GM12801 (cell line): ENCODE data around the gene SAT1.

Experiments used
- TF ChIP-seq, protein P1 (sequence below): IDR thresholded peaks from one replicate; pipeline ENCODE4 v1.5.1; 2011; ENCODE audit warnings: control low read depth; ENCODE audit not compliant: insufficient read length; ENCODE audit errors: extremely low read depth

Gene SAT1

DNA sequence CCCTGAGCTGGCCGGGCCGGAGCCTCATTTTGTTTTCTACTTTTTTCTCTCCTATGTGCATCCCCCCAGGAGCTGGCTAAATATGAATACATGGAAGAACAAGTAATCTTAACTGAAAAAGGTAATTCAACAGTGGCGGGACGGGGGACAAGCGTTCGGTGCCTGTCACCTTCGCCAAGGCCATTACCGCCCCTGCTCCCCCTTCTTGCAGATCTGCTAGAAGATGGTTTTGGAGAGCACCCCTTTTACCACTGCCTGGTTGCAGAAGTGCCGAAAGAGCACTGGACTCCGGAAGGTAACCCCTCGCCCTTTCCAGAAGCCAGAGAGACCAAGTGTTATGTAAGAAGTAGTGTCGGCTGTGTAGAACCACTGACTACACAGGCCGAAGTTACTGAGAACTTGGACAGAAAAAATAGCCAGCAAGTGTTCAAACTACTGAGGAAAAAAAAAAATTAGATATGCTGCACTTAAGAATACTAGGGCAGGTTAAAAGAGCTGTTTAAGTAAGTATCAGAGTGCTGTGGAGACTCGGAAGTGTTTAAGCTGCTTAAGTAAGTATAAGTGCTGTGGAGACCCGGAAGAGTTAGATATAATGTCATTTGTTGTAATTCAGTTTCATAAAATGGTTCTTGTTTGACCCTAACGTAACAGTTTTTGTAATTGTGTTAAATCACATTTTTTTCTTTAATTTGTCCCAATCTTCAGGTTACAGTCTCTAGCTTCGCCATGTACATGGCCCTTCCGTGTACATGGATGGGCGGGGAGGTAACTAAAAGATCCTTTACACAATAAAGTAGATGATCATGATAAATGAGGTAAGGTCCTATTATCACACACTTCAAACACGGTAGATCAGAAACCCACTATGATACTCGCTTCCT, 856 bp downstream of the SAT1 start:
- TF ChIP-seq, protein P1, sequence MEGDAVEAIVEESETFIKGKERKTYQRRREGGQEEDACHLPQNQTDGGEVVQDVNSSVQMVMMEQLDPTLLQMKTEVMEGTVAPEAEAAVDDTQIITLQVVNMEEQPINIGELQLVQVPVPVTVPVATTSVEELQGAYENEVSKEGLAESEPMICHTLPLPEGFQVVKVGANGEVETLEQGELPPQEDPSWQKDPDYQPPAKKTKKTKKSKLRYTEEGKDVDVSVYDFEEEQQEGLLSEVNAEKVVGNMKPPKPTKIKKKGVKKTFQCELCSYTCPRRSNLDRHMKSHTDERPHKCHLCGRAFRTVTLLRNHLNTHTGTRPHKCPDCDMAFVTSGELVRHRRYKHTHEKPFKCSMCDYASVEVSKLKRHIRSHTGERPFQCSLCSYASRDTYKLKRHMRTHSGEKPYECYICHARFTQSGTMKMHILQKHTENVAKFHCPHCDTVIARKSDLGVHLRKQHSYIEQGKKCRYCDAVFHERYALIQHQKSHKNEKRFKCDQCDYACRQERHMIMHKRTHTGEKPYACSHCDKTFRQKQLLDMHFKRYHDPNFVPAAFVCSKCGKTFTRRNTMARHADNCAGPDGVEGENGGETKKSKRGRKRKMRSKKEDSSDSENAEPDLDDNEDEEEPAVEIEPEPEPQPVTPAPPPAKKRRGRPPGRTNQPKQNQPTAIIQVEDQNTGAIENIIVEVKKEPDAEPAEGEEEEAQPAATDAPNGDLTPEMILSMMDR: no peak

DNA sequence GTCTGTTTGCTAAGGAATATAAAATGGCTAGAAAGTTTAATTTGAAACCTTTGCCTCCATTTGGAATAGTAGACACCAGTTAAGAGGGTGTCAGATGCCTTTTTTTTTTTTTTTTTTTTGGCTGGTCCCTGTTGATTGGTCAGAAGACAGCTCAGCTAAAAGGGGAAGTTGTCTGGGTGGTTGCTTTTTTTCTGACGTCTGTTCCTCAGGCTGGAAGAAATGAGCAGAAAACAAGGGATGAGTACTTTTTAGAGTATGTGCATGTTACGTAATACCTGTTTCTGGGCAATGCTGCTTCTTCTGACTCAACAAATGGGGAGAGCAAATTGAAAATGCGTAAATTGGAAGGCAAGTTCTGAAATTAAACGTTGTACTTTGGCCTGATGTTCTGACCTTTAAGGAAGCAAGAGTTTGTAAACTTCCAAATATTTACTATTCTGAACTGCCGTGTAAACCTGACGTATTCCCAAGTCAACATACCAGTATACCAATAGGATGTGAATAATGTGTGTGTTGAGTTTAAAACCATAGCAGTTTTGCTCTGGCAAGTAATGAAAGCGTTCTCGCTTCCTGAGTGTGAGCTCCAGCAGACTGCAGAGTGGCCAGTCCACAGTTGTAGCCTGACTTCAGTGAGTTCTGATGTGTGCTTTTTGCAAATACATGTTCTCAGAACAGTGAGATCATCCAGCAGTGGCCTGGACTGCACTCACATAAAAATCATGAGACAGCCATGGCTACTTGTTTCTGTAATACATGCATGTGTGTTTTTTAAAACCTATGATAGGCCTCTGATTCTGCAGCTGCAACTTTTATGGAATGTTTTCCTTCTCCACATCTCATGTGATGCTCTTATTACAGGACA, 1.7 kb downstream of the SAT1 start:
- TF ChIP-seq, protein P1: no peak

DNA sequence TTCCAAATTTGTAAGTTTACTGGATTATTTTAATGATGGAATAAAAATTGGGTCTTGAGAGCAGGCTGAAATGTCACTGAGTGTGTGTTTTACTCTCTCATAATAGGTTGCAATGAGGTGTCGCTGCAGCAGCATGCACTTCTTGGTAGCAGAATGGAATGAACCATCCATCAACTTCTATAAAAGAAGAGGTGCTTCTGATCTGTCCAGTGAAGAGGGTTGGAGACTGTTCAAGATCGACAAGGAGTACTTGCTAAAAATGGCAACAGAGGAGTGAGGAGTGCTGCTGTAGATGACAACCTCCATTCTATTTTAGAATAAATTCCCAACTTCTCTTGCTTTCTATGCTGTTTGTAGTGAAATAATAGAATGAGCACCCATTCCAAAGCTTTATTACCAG, 2.6 kb downstream of the SAT1 start:
- TF ChIP-seq, protein P1: no peak

DNA sequence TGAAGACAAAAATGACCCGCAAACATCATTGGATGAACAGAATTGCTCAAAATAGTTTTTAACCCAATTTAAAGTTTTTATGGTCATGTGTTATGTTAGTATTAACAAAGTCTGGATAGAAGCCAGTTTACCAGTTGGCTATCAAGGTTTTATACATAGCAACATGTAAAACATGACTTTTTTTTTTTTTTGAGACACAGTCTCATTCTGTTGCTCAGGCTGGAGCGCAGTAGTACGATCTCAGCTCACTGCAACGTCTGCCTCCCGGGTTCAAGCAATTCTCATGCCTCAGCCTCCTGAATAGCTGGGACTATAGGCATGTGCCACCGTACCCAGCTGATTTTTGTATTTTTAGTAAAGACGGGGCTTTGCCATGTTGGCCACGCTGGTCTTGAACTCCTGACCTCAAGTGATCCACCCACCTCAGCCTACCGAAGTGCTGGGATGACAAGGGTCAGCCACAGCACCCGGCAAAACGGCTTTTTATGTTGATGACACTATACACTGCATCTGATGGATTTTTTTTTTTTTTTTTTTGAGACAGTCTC, 3.4 kb downstream of the SAT1 start:
- TF ChIP-seq, protein P1: no peak

DNA sequence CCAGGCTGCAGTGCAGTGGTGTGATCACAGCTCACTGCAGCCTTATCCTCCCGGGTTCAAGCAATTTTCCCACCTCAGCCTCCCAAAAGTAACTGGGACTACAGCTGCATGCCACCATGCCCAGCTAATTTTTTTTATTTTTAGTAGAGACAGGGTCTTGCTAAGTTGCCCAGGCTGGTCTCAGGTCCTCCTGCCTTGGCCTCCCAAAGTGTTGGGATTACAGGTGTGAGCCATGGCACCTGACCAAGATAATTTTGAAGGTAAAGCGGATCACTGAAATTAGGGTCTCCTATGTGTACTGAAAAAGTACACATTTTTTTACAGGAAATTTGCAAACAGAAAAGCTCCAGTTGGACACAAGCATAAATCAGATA, 4.8 kb downstream of the SAT1 start:
- TF ChIP-seq, protein P1: no peak

DNA sequence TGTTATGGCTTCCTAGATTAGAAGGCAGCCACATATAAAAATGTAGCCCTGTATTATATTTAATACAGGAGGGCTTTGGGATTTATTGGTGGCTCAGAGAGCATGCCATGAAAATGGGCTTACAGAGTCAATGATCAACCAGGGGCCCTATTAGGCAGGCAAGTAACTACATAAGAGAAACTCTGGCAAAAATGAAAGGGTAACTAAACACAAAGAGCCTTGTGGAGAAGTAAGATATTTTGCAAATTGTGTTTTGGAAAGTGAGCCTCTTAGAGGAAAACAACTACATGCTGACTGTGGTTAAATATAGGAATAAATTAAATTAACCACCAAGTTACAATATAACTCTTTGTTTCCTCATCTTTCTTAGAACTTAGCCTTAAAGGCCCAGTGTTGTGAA, 5.5 kb downstream of the SAT1 start:
- TF ChIP-seq, protein P1: no peak

DNA sequence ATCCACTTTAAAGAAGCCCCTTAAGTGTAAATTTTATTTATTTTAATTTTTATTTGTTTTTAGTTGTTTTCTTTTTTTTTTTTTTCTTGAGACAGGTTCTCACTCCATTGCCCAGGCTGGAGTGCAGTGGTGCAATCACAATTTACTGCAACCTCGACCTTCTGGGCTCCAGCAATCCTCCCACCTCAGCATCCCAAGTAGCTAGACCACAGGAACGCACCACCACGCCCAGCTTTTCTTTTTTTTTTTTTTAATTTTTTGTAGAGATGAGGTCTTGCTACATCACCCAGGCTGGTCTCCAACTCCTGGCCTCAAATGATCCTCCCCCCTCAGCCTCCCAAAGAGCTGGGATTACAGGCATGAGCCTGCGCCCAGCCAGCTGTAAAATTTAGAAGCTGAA, 6.0 kb downstream of the SAT1 start:
- TF ChIP-seq, protein P1: no peak
